WI38 (cell line): Measurements from ENCODE around the gene POMC.
"Not testable (repeated sequence)": the region's sequence is repeated elsewhere in the genome, so short reads cannot be mapped to it uniquely, and the experiment has no call there.

Experiments
- H3K4me3 ChIP-seq: 2 replicates; pipeline ENCODE4 v1.5.1; 2011; ENCODE audit warnings: low read depth, mild to moderate bottlenecking, control low read depth, low read length
- TF ChIP-seq, protein P1 (sequence below): IDR thresholded peaks from 2 replicates; pipeline ENCODE4 v1.5.1; 2012; ENCODE audit warnings: low read depth, mild to moderate bottlenecking, control low read depth, low read length

The POMC gene

GRCh38 chr2:25168256-25169072 is at the start of gene POMC:
Gene POMC (minus strand): TSS chr2:25168580. CDS start chr2:25164772, 3,808 bp downstream.
- H3K4me3 ChIP-seq, result no peak within 1 kb of the TSS; the same call in 1 of the 2 replicates
- TF ChIP-seq, protein P1, sequence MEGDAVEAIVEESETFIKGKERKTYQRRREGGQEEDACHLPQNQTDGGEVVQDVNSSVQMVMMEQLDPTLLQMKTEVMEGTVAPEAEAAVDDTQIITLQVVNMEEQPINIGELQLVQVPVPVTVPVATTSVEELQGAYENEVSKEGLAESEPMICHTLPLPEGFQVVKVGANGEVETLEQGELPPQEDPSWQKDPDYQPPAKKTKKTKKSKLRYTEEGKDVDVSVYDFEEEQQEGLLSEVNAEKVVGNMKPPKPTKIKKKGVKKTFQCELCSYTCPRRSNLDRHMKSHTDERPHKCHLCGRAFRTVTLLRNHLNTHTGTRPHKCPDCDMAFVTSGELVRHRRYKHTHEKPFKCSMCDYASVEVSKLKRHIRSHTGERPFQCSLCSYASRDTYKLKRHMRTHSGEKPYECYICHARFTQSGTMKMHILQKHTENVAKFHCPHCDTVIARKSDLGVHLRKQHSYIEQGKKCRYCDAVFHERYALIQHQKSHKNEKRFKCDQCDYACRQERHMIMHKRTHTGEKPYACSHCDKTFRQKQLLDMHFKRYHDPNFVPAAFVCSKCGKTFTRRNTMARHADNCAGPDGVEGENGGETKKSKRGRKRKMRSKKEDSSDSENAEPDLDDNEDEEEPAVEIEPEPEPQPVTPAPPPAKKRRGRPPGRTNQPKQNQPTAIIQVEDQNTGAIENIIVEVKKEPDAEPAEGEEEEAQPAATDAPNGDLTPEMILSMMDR, result no peak

DNA sequence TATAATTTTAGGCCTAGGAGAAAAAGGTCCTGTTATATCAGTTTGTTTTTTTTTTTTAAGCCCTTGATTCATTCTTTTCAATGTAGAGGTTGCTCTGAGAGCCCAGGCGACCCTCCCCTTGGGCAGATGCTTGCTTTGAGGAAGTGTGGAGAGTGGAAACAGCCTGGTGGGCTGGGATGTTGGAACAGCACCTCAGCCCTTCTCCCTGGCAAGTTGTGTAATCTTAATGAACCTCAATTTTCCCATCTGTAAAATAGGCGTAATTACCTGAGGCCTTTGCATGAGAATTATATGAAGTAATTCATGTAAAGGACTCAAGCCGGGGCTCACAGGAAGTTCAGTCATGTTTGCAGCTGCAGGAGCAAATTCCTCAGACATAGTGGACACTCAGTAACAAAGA is 49.7 kb upstream of the POMC start:
- TF ChIP-seq, protein P1, result no peak
- H3K4me3 ChIP-seq, result no peak overlapping the region

DNA sequence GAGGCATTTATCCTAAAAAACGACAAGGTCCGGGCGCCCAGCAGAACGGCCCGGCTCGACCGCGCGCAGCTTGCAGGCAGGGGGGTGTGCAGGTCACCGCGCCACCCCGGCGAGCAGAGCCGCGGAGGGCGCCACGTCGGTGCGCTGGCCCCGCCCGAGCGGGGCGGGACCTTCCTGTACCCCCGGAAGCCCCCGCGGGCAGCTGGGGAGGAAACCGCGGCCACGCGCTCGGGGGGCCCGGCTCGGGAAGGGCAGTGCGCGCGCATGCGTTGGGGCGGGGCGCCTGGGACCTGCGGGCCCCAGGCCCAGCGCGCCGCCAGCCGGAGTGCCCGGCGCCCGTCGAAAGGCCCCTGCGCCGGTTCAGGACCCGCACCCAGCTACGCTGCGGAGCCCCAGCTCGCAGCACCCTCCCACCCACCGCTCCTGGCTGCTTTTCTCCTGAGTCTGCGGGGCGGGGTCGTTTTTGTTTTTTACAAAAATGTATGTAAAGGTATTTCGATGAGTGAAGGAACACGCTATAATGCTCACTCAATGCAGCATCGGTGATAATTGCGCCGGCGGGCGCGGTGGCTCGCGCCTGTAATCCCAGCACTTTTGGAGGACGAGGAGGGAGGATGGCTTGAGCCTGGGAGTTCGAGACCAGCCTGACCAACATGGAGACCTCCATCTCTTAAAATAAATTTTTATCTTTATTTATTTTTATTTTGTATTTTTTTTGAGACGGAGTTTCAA is 47.7 kb upstream of the POMC start:
- TF ChIP-seq, protein P1, result no peak
- H3K4me3 ChIP-seq, result no peak overlapping the region

- H3K4me3 ChIP-seq, result no peak overlapping the region
- TF ChIP-seq, protein P1, result no peak
Observed at GRCh38 chr2:25215232-25215631, 46.9 kb upstream of the POMC start.

DNA sequence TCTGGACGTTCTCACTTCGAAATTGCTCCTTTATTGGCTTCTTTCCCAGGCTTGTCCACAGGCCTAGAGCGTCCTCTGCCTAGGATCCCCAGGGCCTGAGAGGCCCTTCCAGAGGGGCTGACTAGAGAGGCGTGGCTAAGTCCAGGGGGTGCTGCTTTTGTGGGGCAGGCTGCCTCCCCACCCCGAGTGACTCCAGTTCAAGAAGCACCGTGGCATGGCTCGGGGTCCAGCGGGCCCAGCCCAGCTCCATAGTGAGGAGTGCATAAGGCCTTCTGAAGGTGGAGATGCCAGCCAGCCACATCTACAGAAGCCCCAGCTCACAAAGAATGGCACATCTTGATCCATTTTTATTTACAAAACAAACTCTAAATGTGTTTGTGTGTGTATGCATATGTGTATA is 44.8 kb upstream of the POMC start:
- TF ChIP-seq, protein P1, result no peak
- H3K4me3 ChIP-seq, result no peak overlapping the region

DNA sequence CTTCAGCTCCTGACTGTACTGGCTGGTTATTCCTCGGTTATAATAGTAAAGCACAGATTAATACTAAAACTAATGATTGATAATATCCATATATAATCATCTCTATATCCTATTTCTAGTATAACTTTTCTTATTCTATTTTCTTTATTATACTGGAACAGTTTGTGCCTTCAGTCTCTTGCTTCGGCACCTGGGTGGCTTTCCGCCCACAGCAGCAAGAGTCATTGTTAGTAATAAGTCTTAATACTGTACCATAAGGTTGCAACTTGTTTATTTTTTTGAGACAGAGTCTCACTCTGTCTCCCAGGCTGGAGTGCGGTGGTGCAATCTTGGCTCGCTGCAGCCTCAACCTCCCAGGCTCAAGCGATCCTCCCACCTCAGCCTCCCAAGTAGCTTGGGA is 42.5 kb upstream of the POMC start:
- H3K4me3 ChIP-seq, result not testable (repeated sequence)

GRCh38 chr2:25207078-25207545 is 38.7 kb upstream of the POMC start:
- TF ChIP-seq, protein P1, result no peak

More at GRCh38 chr2:25207078-25207545, 38.7 kb upstream of the POMC start:
- H3K4me3 ChIP-seq, result no peak overlapping the region
